Mesendoderm (in vitro differentiated cells): ENCODE results near the gene ZBTB17.
"Not testable (repeated sequence)": the region's sequence is repeated elsewhere in the genome, so short reads cannot be mapped to it uniquely, and the experiment has no call there.

Experiments used
- DNase-seq: peaks from one replicate; pipeline ENCODE4 v3.0.0; 2013
- H2AK5ac ChIP-seq: 2 replicates; pipeline ENCODE4 v1.6.1; 2013; ENCODE audit warnings: low read length, inconsistent platforms
- H2BK120ac ChIP-seq: 2 replicates; pipeline ENCODE4 v1.6.1; 2013; ENCODE audit warnings: low read depth, mild to moderate bottlenecking, low read length, moderate library complexity, mixed read lengths
- H2BK15ac ChIP-seq: replicated peaks from 2 replicates; pipeline ENCODE4 v1.6.1; 2013; ENCODE audit warnings: low read depth, mild to moderate bottlenecking, moderate library complexity
- H2BK5ac ChIP-seq: 2 replicates; pipeline ENCODE4 v1.6.1; 2013; ENCODE audit warnings: low read length, inconsistent platforms
- H3K18ac ChIP-seq: 2 replicates; pipeline ENCODE4 v1.6.1; 2013; ENCODE audit warnings: mild to moderate bottlenecking, low read length, mixed read lengths
- H3K23ac ChIP-seq: one replicate; pipeline ENCODE4 v1.6.1; 2013; ENCODE audit warnings: low read length
- H3K27ac ChIP-seq: 2 replicates; pipeline ENCODE4 v1.5.1; 2013; ENCODE audit warnings: low read depth, mild to moderate bottlenecking, inconsistent platforms, low read length, moderate library complexity
- H3K27me3 ChIP-seq: 2 replicates; pipeline ENCODE4 v1.6.1; 2013; ENCODE audit warnings: low read length, control low read depth, mild to moderate bottlenecking, inconsistent platforms; ENCODE audit not compliant: insufficient read depth, poor library complexity
- H3K36me3 ChIP-seq: 2 replicates; pipeline ENCODE4 v1.6.1; 2013; ENCODE audit warnings: low read length, inconsistent platforms; ENCODE audit not compliant: control insufficient read depth, insufficient read depth
- H3K4ac ChIP-seq: one replicate; pipeline ENCODE4 v1.6.1; 2013; ENCODE audit warnings: low read depth, mild to moderate bottlenecking, low read length, moderate library complexity
- H3K4me1 ChIP-seq: 2 replicates; pipeline ENCODE4 v1.6.1; 2013; ENCODE audit warnings: low read depth, low read length, inconsistent platforms; ENCODE audit not compliant: control insufficient read depth
- H3K4me2 ChIP-seq: 2 replicates; pipeline ENCODE4 v1.6.1; 2013; ENCODE audit warnings: low read length
- H3K4me3 ChIP-seq: 2 replicates; pipeline ENCODE4 v1.5.1; 2013; ENCODE audit warnings: mild to moderate bottlenecking, low read length
- H3K56ac ChIP-seq: one replicate; pipeline ENCODE4 v1.6.1; 2013; ENCODE audit warnings: low read length
- H3K79me1 ChIP-seq: 2 replicates; pipeline ENCODE4 v1.6.1; 2013; ENCODE audit warnings: low read length, inconsistent platforms
- H3K79me2 ChIP-seq: 2 replicates; pipeline ENCODE4 v1.6.1; 2013; ENCODE audit warnings: mild to moderate bottlenecking, low read length; ENCODE audit not compliant: control insufficient read depth, insufficient read depth
- H3K9ac ChIP-seq: 2 replicates; pipeline ENCODE4 v1.6.1; 2013; ENCODE audit warnings: low read length, inconsistent platforms
- H4K5ac ChIP-seq: one replicate; pipeline ENCODE4 v1.6.1; 2013; ENCODE audit warnings: low read length
- H4K8ac ChIP-seq: one replicate; pipeline ENCODE4 v1.6.1; 2013; ENCODE audit warnings: low read depth, mild to moderate bottlenecking, control low read depth, low read length, moderate library complexity
- WGBS: extraction: QIAGEN DNeasy Blood & Tissue Kit; methylation state at CpG from one replicate; pipeline ENCODE4 v1.1.7; 2013; ENCODE audit warnings: low lambda C conversion rate, missing lambda C conversion rate; ENCODE audit not compliant: insufficient coverage; ENCODE audit errors: extremely low coverage; 5-methylcytosine and 5-hydroxymethylcytosine counted together

Gene ZBTB17

DNA sequence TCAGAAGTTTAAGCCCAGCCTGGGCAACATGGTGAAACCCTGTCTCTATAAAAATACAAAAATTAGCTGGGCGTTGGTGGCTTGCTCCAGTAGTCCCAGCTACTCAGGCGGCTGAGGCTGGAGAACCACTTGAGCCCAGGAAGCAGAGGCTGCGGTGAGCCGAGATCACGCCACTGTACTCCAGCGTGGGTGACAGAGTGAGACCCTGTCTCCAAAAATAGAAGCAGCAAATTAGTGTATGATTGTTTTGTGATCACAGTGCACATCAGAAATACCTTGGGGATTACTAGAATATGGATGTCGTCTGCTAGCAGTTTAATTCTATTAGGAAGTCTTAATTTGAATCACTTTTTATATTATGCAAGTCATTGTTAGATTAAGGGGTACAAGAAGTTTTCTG, 59.0 kb downstream of the ZBTB17 start:
- H3K4me3 ChIP-seq: no peak overlapping the region
- H3K36me3 ChIP-seq: no peaks in the 10 kb centered on the region
- no peaks in the 10 kb centered on the region for H3K27me3 ChIP-seq
- no peak overlapping the region for H3K4me2 ChIP-seq
- no peak overlapping the region for H2BK120ac ChIP-seq
- no peak for DNase-seq
- H2BK5ac ChIP-seq: no peak overlapping the region
- H3K79me2 ChIP-seq: no peaks in the 10 kb centered on the region
- H2BK15ac ChIP-seq: no peak overlapping the region
- no peaks in the 10 kb centered on the region for H3K4me1 ChIP-seq
- H3K56ac ChIP-seq: no peak overlapping the region
- no peak overlapping the region for H3K4ac ChIP-seq
- H4K8ac ChIP-seq: no peak overlapping the region
- no peak overlapping the region for H3K23ac ChIP-seq
- no CpG with 5 or more reads among the region's 7 CpGs for WGBS
- H3K9ac ChIP-seq: no peak overlapping the region
- H3K79me1 ChIP-seq: no peaks in the 10 kb centered on the region
- no peak overlapping the region for H3K27ac ChIP-seq
- H2AK5ac ChIP-seq: no peak overlapping the region
- no peak overlapping the region for H3K18ac ChIP-seq
- H4K5ac ChIP-seq: no peak overlapping the region

DNA sequence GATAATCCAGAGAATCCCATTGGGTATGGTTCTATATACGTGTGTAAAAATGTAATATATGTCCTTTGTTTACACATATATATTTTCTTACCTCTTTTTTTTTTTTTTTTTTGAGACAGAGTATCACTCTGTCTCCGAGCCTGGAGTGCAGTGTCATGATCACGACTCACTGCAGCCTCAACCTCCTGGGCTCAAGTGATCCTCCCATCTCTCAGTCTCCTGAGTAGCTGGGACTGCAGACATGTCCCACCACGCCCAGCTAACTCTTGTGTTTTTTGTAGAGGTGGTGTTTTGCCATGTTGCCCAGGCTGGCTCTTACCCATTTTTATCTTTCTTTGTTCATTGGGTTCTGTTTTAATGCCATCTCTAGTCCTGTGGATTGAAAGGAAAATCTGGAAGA, 59.5 kb downstream of the ZBTB17 start:
- Histone ChIP-seq H3K4me2 (no peak overlapping the region), H3K18ac (no peak overlapping the region), H4K5ac (no peak overlapping the region), H3K79me2 (no peaks in the 10 kb centered on the region), H3K23ac (no peak overlapping the region), H2BK15ac (no peak overlapping the region), H4K8ac (no peak overlapping the region), H3K4me3 (no peak overlapping the region), H2AK5ac (no peak overlapping the region), H3K56ac (no peak overlapping the region), H3K9ac (no peak overlapping the region), H3K36me3 (no peaks in the 10 kb centered on the region), H3K4me1 (no peaks in the 10 kb centered on the region), H3K27ac (no peak overlapping the region), H3K79me1 (no peaks in the 10 kb centered on the region), H3K27me3 (no peaks in the 10 kb centered on the region), H3K4ac (no peak overlapping the region), H2BK120ac (no peak overlapping the region), H2BK5ac (no peak overlapping the region)
- no peak for DNase-seq
- no CpG with 5 or more reads among the region's 4 CpGs for WGBS

DNA sequence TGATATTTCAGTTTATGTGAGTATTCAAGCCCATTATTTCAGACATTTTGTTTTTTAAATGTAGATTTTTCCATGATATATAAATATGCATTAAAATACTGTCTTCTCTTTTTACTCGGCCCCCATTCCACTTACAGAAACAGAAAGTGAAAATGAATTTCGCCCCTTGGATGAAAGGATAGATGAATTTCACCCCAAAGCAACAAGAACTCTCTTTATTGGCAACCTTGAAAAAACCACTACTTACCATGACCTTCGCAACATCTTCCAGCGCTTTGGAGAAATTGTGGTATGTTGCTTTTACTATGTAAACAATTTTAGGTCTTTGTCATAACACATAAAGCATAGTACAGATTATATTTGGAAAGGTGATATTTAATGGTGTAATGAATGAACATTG, 59.9 kb downstream of the ZBTB17 start:
- no peak overlapping the region for H2BK15ac ChIP-seq
- H3K27me3 ChIP-seq: no peaks in the 10 kb centered on the region
- H4K8ac ChIP-seq: no peak overlapping the region
- no peak overlapping the region for H3K4me2 ChIP-seq
- H4K5ac ChIP-seq: no peak overlapping the region
- peaks cover 2% of the 10 kb centered on the region for H3K79me1 ChIP-seq
- H2BK5ac ChIP-seq: no peak overlapping the region
- WGBS: no CpG with 5 or more reads among the region's 4 CpGs
- H3K4ac ChIP-seq: no peak overlapping the region
- no peak for DNase-seq
- H3K36me3 ChIP-seq: peaks cover 2% of the 10 kb centered on the region
- H3K27ac ChIP-seq: no peak overlapping the region
- no peak overlapping the region for H3K4me3 ChIP-seq
- no peak overlapping the region for H3K56ac ChIP-seq
- H3K79me2 ChIP-seq: peaks cover 2% of the 10 kb centered on the region
- no peak overlapping the region for H2AK5ac ChIP-seq
- no peaks in the 10 kb centered on the region for H3K4me1 ChIP-seq
- H3K9ac ChIP-seq: no peak overlapping the region
- no peak overlapping the region for H2BK120ac ChIP-seq
- H3K23ac ChIP-seq: no peak overlapping the region
- no peak overlapping the region for H3K18ac ChIP-seq

DNA sequence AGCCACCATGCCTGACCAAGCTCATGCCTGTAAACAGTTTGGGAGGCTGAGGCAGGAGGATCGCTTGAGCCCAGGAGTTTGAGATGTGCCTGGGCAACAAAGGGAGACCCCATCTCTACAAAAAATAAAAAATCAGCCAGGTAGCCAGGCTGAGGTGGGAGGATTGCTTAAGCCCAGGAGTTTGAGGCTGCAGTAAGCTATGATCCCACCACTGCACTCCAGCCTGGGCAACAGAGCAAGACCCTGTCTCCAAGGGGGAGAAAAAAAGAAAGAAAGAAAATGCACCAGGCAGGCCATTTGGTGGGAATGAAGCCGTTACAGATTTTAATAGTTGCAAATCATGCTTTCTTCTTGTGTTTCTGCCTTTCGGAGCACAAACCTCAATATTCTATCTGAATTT, 62.3 kb downstream of the ZBTB17 start:
- not testable (repeated sequence) for H2BK15ac ChIP-seq, DNase-seq, H3K23ac ChIP-seq, H3K27ac ChIP-seq, H4K8ac ChIP-seq, H3K4me2 ChIP-seq, H2BK5ac ChIP-seq, H2AK5ac ChIP-seq, H3K4me3 ChIP-seq, H3K36me3 ChIP-seq, H3K27me3 ChIP-seq, H3K4me1 ChIP-seq, H3K79me1 ChIP-seq, H3K18ac ChIP-seq, H3K4ac ChIP-seq, H3K79me2 ChIP-seq, H2BK120ac ChIP-seq, H4K5ac ChIP-seq, H3K56ac ChIP-seq, H3K9ac ChIP-seq
- no CpG with 5 or more reads among the region's 3 CpGs for WGBS

DNA sequence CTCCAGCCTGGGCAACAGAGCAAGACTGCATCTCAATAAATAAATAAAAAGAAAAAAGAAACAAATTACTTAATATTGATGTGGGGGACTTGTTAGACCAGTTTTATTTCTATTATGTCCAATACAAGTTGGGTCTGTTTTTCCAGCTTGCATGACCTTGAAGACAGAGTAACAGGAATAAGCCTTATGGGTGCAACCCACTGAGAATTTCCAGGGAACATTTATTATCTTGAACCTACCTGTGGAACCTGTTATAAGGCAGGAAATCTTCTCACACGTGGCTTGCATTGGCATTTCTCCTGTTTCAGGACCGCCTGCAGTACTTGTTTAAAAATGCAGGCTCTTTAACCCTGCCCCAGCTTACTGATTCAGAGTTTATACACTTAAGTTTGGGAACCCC, 64.0 kb downstream of the ZBTB17 start:
- Histone ChIP-seq H3K9ac (no peak overlapping the region), H3K27ac (no peak overlapping the region), H3K4me3 (no peak overlapping the region), H4K8ac (no peak overlapping the region), H3K4me2 (no peak overlapping the region), H3K18ac (no peak overlapping the region), H3K79me1 (peaks cover 3% of the 10 kb centered on the region), H2BK5ac (no peak overlapping the region), H3K56ac (no peak overlapping the region), H3K4ac (no peak overlapping the region), H3K36me3 (peaks cover 3% of the 10 kb centered on the region), H3K79me2 (peaks cover 4% of the 10 kb centered on the region), H3K4me1 (no peaks in the 10 kb centered on the region), H4K5ac (no peak overlapping the region), H2AK5ac (no peak overlapping the region), H3K23ac (no peak overlapping the region), H3K27me3 (no peaks in the 10 kb centered on the region), H2BK15ac (no peak overlapping the region), H2BK120ac (no peak overlapping the region)
- no CpG with 5 or more reads among the region's 2 CpGs for WGBS
- no peak for DNase-seq

DNA sequence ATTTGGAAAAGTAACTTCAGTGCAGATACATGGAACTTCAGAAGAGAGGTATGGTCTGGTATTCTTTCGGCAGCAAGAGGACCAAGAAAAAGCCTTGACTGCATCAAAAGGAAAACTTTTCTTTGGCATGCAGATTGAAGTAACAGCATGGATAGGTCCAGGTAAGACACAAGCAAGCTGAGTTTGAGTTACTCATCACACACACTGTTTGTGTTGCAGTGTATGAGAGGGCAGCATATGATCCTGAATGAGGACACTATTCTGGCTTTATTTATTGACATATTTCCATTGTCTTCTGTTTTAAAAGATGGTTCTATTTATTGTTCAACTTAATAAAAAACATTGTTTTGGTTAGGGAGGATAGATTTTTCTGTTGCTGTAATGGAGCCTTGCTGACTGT, 64.8 kb downstream of the ZBTB17 start:
- no CpG with 5 or more reads among the region's 1 CpG for WGBS
- DNase-seq: no peak

More for the DNA sequence above, 64.8 kb downstream of the ZBTB17 start:
- Histone ChIP-seq H3K4me2 (no peak overlapping the region), H3K4me1 (no peaks in the 10 kb centered on the region), H3K4me3 (no peak overlapping the region), H3K23ac (no peak overlapping the region), H3K27me3 (no peaks in the 10 kb centered on the region), H3K27ac (no peak overlapping the region), H3K18ac (no peak overlapping the region), H3K79me1 (peaks cover 3% of the 10 kb centered on the region), H2BK15ac (no peak overlapping the region), H3K9ac (no peak overlapping the region), H4K8ac (no peak overlapping the region), H2AK5ac (no peak overlapping the region), H3K4ac (no peak overlapping the region), H3K79me2 (peaks cover 4% of the 10 kb centered on the region), H3K56ac (no peak overlapping the region), H4K5ac (no peak overlapping the region), H3K36me3 (peaks cover 3% of the 10 kb centered on the region), H2BK5ac (no peak overlapping the region), H2BK120ac (no peak overlapping the region)
